Gastroesophageal sphincter (tissue), 3 donors: ENCODE data around the gene SRGN.

ENCODE experiments used
- POLR2AphosphoS5 ChIP-seq: sonication (generic); formaldehyde crosslinking; IDR thresholded peaks from one replicate; pipeline ENCODE4 v1.6.1; 2017; ENCODE audit warnings: antibody characterized with exemption
- TF ChIP-seq, protein P1 (sequence below), 4 experiments: fragments of 200-600 bp in 2 of 4; fragments of 450-650 bp in 2 of 4; sonication (generic) in 1 of 4; IDR thresholded peaks; one replicate each; pipeline ENCODE4 v1.5.1; 2017 to 2019; ENCODE audit warnings: antibody characterized with exemption in 4 of 4, mild to moderate bottlenecking in 2 of 4, moderate library complexity in 2 of 4

DNA sequence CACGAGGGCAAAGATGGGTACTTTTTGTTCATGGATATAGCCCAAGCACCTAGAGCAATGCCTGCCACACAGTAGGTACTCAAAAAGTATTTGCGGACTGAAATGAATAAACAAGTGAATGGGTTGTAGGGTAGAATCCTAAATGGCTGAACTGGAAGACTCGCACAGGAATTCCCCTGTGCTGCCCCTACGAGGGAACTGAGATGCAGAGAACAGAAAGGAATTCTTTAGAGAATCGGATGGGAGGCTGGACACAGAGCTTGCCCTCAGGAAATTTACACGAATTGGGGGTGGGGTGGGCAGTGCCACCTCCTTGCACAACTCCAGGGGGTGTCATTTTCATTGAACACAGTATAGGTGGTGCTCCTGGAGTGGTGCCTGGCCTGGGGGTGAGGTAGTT is 35.2 kb upstream of the SRGN start:
- TF ChIP-seq, protein P1, sequence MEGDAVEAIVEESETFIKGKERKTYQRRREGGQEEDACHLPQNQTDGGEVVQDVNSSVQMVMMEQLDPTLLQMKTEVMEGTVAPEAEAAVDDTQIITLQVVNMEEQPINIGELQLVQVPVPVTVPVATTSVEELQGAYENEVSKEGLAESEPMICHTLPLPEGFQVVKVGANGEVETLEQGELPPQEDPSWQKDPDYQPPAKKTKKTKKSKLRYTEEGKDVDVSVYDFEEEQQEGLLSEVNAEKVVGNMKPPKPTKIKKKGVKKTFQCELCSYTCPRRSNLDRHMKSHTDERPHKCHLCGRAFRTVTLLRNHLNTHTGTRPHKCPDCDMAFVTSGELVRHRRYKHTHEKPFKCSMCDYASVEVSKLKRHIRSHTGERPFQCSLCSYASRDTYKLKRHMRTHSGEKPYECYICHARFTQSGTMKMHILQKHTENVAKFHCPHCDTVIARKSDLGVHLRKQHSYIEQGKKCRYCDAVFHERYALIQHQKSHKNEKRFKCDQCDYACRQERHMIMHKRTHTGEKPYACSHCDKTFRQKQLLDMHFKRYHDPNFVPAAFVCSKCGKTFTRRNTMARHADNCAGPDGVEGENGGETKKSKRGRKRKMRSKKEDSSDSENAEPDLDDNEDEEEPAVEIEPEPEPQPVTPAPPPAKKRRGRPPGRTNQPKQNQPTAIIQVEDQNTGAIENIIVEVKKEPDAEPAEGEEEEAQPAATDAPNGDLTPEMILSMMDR (IDR thresholded peaks at IDR 0.05): no peak
- no peak for TF ChIP-seq POLR2AphosphoS5
